Loucy (cell line): Measurements from ENCODE around the gene PLCL1.

Experiments
- H2AFZ ChIP-seq: fragments of 200-600 bp; sonication (generic); 2 replicates; pipeline ENCODE4 v1.6.0; 2016; ENCODE audit warnings: antibody characterized with exemption, mild to moderate bottlenecking, low read length, moderate library complexity
- H3F3A ChIP-seq: fragments of 200-600 bp; 2 replicates; pipeline ENCODE4 v1.6.0; 2016; ENCODE audit warnings: antibody characterized with exemption, low read depth, mild to moderate bottlenecking
- H3K27me3 ChIP-seq: fragments of 200-600 bp; sonication (generic); 2 replicates; pipeline ENCODE4 v1.6.1; 2014; ENCODE audit warnings: low read length, mild to moderate bottlenecking; ENCODE audit not compliant: insufficient read depth, poor library complexity, severe bottlenecking
- H3K36me3 ChIP-seq: fragments of 200-600 bp; sonication (generic); 2 replicates; pipeline ENCODE4 v1.6.1; 2016; ENCODE audit warnings: low read length; ENCODE audit not compliant: insufficient read depth
- H3K4me1 ChIP-seq: fragments of 200-600 bp; sonication (generic); 2 replicates; pipeline ENCODE4 v1.5.1; 2014; ENCODE audit warnings: low read length, mild to moderate bottlenecking; ENCODE audit not compliant: insufficient read depth, poor library complexity, severe bottlenecking
- H3K4me2 ChIP-seq: fragments of 200-600 bp; sonication (generic); 2 replicates; pipeline ENCODE4 v1.6.0; 2014; ENCODE audit warnings: antibody characterized with exemption, low read length, low read depth, mild to moderate bottlenecking; ENCODE audit not compliant: poor library complexity, severe bottlenecking
- H3K4me3 ChIP-seq: fragments of 200-600 bp; sonication (generic); 2 replicates; pipeline ENCODE4 v1.5.1; 2014; ENCODE audit warnings: low read length, mild to moderate bottlenecking, mixed read lengths; ENCODE audit not compliant: poor library complexity, severe bottlenecking
- H3K79me2 ChIP-seq: fragments of 200-600 bp; sonication (generic); 2 replicates; pipeline ENCODE4 v1.6.1; 2014; ENCODE audit warnings: low read length; ENCODE audit not compliant: insufficient read depth
- H3K9ac ChIP-seq: fragments of 200-600 bp; sonication (generic); 2 replicates; pipeline ENCODE4 v1.6.0; 2014; ENCODE audit warnings: mild to moderate bottlenecking, low read depth, low read length, moderate library complexity; ENCODE audit not compliant: poor library complexity, severe bottlenecking
- H3K9me2 ChIP-seq: fragments of 200-600 bp; sonication (generic); replicated peaks from 2 replicates; pipeline ENCODE4 v1.6.1; 2016; ENCODE audit warnings: low read depth, low read length, mixed read lengths
- H3K9me3 ChIP-seq: fragments of 200-600 bp; sonication (generic); 2 replicates; pipeline ENCODE4 v1.6.1; 2014; ENCODE audit warnings: mild to moderate bottlenecking, antibody characterized with exemption, low read length, low read depth; ENCODE audit not compliant: insufficient read depth
- H4K20me1 ChIP-seq: fragments of 200-600 bp; sonication (generic); 2 replicates; pipeline ENCODE4 v1.6.0; 2014; ENCODE audit warnings: antibody characterized with exemption, low read length, mild to moderate bottlenecking; ENCODE audit not compliant: insufficient read depth, poor library complexity, severe bottlenecking
- EZH2phosphoT487 ChIP-seq: fragments of 200-600 bp; IDR thresholded peaks from 2 replicates; pipeline ENCODE4 v1.6.1; 2018; ENCODE audit warnings: antibody characterized with exemption, mild to moderate bottlenecking, moderate library complexity, borderline replicate concordance
- TF ChIP-seq, protein P1 (sequence below): fragments of 200-600 bp; sonication (generic); conservative IDR thresholded peaks from 2 replicates; pipeline ENCODE4 v1.5.1; 2014; ENCODE audit warnings: mild to moderate bottlenecking, antibody characterized with exemption, low read length

PLCL1 gene

DNA sequence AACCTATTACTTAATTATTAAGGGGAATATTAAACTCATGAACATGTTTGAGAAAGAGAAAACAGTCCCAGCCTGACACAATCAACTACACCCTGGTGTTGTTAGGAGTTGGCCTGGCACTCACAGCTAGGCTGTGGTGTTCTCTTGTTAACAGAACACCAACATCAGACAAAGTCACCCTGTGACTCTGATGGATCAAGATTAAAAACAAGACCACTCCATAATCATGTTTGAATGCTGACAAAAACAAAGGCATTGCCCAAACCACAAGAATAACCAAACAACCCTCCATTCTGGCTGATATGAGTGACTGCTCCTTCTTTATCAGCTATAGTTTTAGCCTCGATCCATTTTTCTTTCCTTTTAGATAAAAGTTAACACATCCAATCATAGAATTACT is 22.3 kb upstream of the PLCL1 start:
- no peaks in the 10 kb centered on the region for H3K9me3 ChIP-seq
- no peak overlapping the region for H3K9ac ChIP-seq
- H3K4me2 ChIP-seq, result no peak overlapping the region
- TF ChIP-seq, protein P1, sequence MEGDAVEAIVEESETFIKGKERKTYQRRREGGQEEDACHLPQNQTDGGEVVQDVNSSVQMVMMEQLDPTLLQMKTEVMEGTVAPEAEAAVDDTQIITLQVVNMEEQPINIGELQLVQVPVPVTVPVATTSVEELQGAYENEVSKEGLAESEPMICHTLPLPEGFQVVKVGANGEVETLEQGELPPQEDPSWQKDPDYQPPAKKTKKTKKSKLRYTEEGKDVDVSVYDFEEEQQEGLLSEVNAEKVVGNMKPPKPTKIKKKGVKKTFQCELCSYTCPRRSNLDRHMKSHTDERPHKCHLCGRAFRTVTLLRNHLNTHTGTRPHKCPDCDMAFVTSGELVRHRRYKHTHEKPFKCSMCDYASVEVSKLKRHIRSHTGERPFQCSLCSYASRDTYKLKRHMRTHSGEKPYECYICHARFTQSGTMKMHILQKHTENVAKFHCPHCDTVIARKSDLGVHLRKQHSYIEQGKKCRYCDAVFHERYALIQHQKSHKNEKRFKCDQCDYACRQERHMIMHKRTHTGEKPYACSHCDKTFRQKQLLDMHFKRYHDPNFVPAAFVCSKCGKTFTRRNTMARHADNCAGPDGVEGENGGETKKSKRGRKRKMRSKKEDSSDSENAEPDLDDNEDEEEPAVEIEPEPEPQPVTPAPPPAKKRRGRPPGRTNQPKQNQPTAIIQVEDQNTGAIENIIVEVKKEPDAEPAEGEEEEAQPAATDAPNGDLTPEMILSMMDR, result no peak
- no peak for TF ChIP-seq EZH2phosphoT487
- H3K27me3 ChIP-seq, result no peaks in the 10 kb centered on the region
- H3K9me2 ChIP-seq, result no peaks in the 10 kb centered on the region
- peak overlapping the region; percentile 14; the same call in 1 of the 2 replicates for H2AFZ ChIP-seq
- H3K4me1 ChIP-seq, result peaks cover 5% of the 10 kb centered on the region
- H3K36me3 ChIP-seq, result no peaks in the 10 kb centered on the region
- no peak overlapping the region for H3K4me3 ChIP-seq
- H3F3A ChIP-seq, result no peaks in the 10 kb centered on the region
- H4K20me1 ChIP-seq, result no peaks in the 10 kb centered on the region
- H3K79me2 ChIP-seq, result no peaks in the 10 kb centered on the region

DNA sequence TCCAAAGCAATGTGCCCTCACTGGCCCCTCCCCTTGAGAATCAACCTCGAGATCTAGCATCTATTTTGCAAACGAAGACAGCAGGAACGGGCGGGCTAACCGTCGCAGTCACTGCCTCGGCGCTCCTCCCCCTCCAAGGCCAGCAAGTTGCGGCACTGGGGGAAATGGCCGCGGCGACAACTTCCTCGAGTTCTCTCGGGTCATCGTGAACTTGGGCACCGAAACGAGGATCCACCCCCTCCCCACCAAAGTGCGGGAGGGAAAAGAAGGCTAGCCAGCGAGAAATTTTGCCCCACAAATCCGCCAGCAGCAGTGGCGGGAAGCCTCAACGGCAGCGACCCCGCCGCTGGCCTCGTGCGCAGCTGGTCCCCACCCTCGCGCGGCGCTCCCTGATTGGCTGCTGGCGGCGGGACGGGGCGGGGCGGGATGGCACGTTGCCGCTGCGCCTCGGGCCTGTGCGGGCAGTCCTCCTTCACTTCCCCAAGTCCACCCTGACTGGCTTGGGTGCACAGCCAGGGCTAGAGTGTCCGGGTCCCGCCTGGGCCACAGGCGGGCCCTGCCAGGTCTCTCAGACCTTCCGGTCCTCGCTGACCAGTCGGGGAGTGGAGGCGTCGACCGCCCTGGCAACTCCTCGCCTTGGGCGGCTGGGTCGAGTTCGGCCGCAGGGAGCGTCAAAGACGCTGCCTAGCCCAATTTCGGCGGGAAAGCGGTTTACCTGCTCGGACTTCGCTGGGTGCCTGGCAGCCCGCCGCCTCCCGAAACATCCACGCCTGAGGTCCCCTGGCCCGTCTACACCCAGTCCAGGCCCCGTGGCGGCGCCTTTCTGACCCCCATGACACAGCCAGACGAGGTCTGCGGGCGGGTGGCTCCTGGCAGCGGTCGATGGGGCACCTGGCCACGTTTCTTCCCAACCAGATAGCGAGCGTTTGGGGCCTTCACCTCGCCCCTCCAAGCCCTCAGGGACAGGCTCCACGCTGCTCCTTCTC is 19.1 kb upstream of the PLCL1 start, which contains the start of gene BOLL:
BOLL (minus strand) TSS at position 364 of the 986 bp plus-strand sequence. CDS start 3,469 bp downstream, outside the sequence.
- H3K79me2 ChIP-seq, result no peaks in the 10 kb centered on the region
- no peaks in the 10 kb centered on the region for H3F3A ChIP-seq
- no peaks in the 10 kb centered on the region for H3K9me2 ChIP-seq
- H3K4me1 ChIP-seq, result no peaks in the 10 kb centered on the region
- no peak within 1 kb of the TSS for H2AFZ ChIP-seq
- no peaks in the 10 kb centered on the region for H4K20me1 ChIP-seq
- no peak within 1 kb of the TSS for H3K9ac ChIP-seq
- no peak within 1 kb of the TSS for H3K4me2 ChIP-seq
- H3K9me3 ChIP-seq, result no peaks in the 10 kb centered on the region
- TF ChIP-seq, protein P1, result no peak
- TF ChIP-seq EZH2phosphoT487, result no peak
- no peak within 1 kb of the TSS for H3K4me3 ChIP-seq
- no peaks in the 10 kb centered on the region for H3K27me3 ChIP-seq
- no peaks in the 10 kb centered on the region for H3K36me3 ChIP-seq

DNA sequence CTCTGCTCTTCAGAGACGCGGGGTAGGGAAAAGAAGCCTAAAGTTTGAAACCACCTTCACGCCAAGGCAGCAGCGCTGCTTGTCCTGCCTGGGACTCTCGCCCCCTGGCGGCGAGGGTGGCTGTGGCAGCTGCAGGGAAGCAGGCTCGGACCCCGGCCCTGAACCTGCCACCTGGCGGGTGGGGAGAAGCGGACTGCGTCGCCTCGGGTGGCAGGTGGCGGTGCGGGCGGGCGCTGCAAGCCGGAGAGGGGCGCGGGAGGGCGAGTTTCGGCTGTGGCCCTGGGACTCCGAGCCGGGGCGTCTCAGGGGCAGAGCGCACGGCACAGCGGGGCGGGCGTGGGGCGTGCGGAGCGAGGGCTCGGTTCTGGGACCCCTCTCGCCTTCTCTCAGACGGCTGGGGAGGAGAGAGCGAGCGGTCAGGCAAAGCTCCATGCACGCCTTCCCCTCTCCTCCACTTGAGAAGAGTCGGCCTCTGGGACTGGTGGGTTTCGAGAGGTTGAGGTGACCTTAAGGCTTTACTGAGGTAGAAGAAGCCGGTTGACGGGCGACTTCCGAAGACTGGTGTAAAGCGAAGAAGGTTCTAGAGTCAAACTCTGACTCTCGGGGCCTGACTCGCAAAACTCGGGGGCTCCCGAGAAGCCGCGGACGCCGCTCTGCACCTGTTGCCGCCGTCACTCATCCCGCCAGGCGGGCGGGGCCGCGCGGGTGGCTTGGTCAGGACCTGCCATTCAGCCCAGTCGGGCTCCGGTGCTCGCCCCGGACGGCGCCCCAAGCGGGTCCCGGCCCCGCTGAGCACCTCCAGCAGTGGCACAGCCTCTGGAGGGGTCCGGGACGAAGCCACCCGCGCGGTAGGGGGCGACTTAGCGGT is 18.1 kb upstream of the PLCL1 start:
- H4K20me1 ChIP-seq, result no peaks in the 10 kb centered on the region
- no peak overlapping the region for H3K4me2 ChIP-seq
- H3F3A ChIP-seq, result no peaks in the 10 kb centered on the region
- H3K9me2 ChIP-seq, result no peaks in the 10 kb centered on the region
- H3K9me3 ChIP-seq, result no peaks in the 10 kb centered on the region
- TF ChIP-seq EZH2phosphoT487, result no peak
- TF ChIP-seq, protein P1, result no peak
- H3K27me3 ChIP-seq, result no peaks in the 10 kb centered on the region
- H2AFZ ChIP-seq, result no peak overlapping the region
- no peak overlapping the region for H3K9ac ChIP-seq
- no peaks in the 10 kb centered on the region for H3K36me3 ChIP-seq
- H3K4me3 ChIP-seq, result no peak overlapping the region
- no peaks in the 10 kb centered on the region for H3K79me2 ChIP-seq
- H3K4me1 ChIP-seq, result no peaks in the 10 kb centered on the region
